Liver (tissue), 9 donors: ENCODE results near the gene COL9A3. TPM values are rescaled to one million over a fixed set of nuclear protein-coding genes. Genes with fewer than 3 reads are reported as not detected.

Experiments used
- DNase-seq: peaks from one replicate; pipeline ENCODE4 v3.0.0-alpha.2; 2017; ENCODE audit warnings: low spot score
- H3K27ac ChIP-seq, 2 donors: one replicate each; pipeline ENCODE4 v1.7.0; 2013; ENCODE audit warnings: inconsistent platforms in 2 of 2, low read length in 2 of 2, control low read depth in 1 of 2, low read depth in 1 of 2, mild to moderate bottlenecking in 1 of 2
- H3K27me3 ChIP-seq, 4 donors: one replicate each; pipeline versions ENCODE4 v1.6.1 to v1.7.0; 2013; ENCODE audit warnings: low read length in 3 of 4, inconsistent platforms in 1 of 4, mild to moderate bottlenecking in 1 of 4, moderate library complexity in 1 of 4; ENCODE audit not compliant: control insufficient read depth in 4 of 4, insufficient read depth in 4 of 4
- H3K36me3 ChIP-seq, 4 donors: one replicate each; pipeline versions ENCODE4 v1.6.1 to v1.7.0; 2013; ENCODE audit warnings: low read length in 3 of 4, mild to moderate bottlenecking in 3 of 4, low read depth in 1 of 4, moderate library complexity in 1 of 4; ENCODE audit not compliant: control insufficient read depth in 4 of 4, insufficient read depth in 3 of 4
- H3K4me1 ChIP-seq, 4 donors: one replicate each; pipeline versions ENCODE4 v1.6.1 to v1.7.0; 2013; ENCODE audit warnings: low read length in 3 of 4, mild to moderate bottlenecking in 3 of 4, moderate library complexity in 1 of 4; ENCODE audit not compliant: control insufficient read depth in 4 of 4, insufficient read depth in 4 of 4
- H3K4me3 ChIP-seq, 3 donors: one replicate each; pipeline versions ENCODE4 v1.6.1 to v1.7.0; 2013; ENCODE audit warnings: low read length in 3 of 3, control low read depth in 1 of 3, low read depth in 1 of 3, mild to moderate bottlenecking in 1 of 3
- H3K9ac ChIP-seq, 2 donors: one replicate each; pipeline ENCODE4 v1.7.0; 2013; ENCODE audit warnings: low read length in 2 of 2, mild to moderate bottlenecking in 2 of 2, moderate library complexity in 2 of 2, control low read depth in 1 of 2, low read depth in 1 of 2
- H3K9me3 ChIP-seq, 4 donors: one replicate each; pipeline versions ENCODE4 v1.6.1 to v1.7.0; 2013; ENCODE audit warnings: low read length in 3 of 4; ENCODE audit not compliant: control insufficient read depth in 4 of 4
- ATF3 ChIP-seq: IDR thresholded peaks from 2 replicates; pipeline ENCODE4 v1.6.1; 2016; ENCODE audit warnings: antibody characterized with exemption
- CTCF ChIP-seq: fragments of 150-350 bp; IDR thresholded peaks from 2 replicates; pipeline ENCODE4 v1.5.1; 2017; ENCODE audit warnings: improper control_type of control experiment, low read depth, low read length; ENCODE audit not compliant: missing input control
- EGR1 ChIP-seq, 2 donors: IDR thresholded peaks; 2 replicates each; pipeline ENCODE4 v1.6.1; 2016 to 2018; ENCODE audit warnings: antibody characterized with exemption in 2 of 2, low read depth in 2 of 2
- FOXA1 ChIP-seq: IDR thresholded peaks from 2 replicates; pipeline ENCODE4 v1.6.1; 2016; ENCODE audit warnings: antibody characterized with exemption
- FOXA2 ChIP-seq: IDR thresholded peaks from 2 replicates; pipeline ENCODE4 v1.6.1; 2016; ENCODE audit warnings: antibody characterized with exemption
- GABPA ChIP-seq, 2 donors: IDR thresholded peaks in 1 of 2; conservative IDR thresholded peaks in 1 of 2; 2 replicates each; pipeline ENCODE4 v1.6.1; 2016; ENCODE audit warnings: antibody characterized with exemption in 2 of 2, mild to moderate bottlenecking in 1 of 2, moderate library complexity in 1 of 2
- HNF4A ChIP-seq, 2 donors: conservative IDR thresholded peaks; 2 replicates each; pipeline ENCODE4 v1.6.1; 2016; ENCODE audit warnings: antibody characterized with exemption in 2 of 2, mild to moderate bottlenecking in 2 of 2
- HNF4G ChIP-seq: IDR thresholded peaks from 2 replicates; pipeline ENCODE4 v1.6.1; 2016; ENCODE audit warnings: antibody characterized with exemption
- JUND ChIP-seq, 2 donors: IDR thresholded peaks; 2 replicates each; pipeline ENCODE4 v1.6.1; 2016; ENCODE audit warnings: antibody characterized with exemption in 2 of 2
- MAX ChIP-seq: IDR thresholded peaks from 2 replicates; pipeline ENCODE4 v1.6.1; 2016; ENCODE audit warnings: antibody characterized with exemption
- NR2F2 ChIP-seq: IDR thresholded peaks from 2 replicates; pipeline ENCODE4 v1.6.1; 2016; ENCODE audit warnings: antibody characterized with exemption
- RAD21 ChIP-seq, 2 donors: IDR thresholded peaks; 2 replicates each; pipeline ENCODE4 v1.6.1; 2016; ENCODE audit warnings: antibody characterized with exemption in 2 of 2, mild to moderate bottlenecking in 2 of 2
- REST ChIP-seq: IDR thresholded peaks from 2 replicates; pipeline ENCODE4 v1.6.1; 2016; ENCODE audit warnings: antibody characterized with exemption, mild to moderate bottlenecking
- RXRA ChIP-seq, 2 donors: IDR thresholded peaks; 2 replicates each; pipeline ENCODE4 v1.6.1; 2017 to 2018; ENCODE audit warnings: antibody characterized with exemption in 2 of 2, mild to moderate bottlenecking in 1 of 2
- SP1 ChIP-seq: IDR thresholded peaks from 2 replicates; pipeline ENCODE4 v1.6.1; 2018; ENCODE audit warnings: antibody characterized with exemption, mild to moderate bottlenecking
- TAF1 ChIP-seq: conservative IDR thresholded peaks from 2 replicates; pipeline ENCODE4 v1.6.1; 2016; ENCODE audit warnings: antibody characterized with exemption, mild to moderate bottlenecking
- YY1 ChIP-seq: IDR thresholded peaks from 2 replicates; pipeline ENCODE4 v1.6.1; 2016; ENCODE audit warnings: antibody characterized with exemption, mild to moderate bottlenecking
- ZBTB33 ChIP-seq: IDR thresholded peaks from 2 replicates; pipeline ENCODE4 v1.6.1; 2016; ENCODE audit warnings: antibody characterized with exemption
- WGBS: extraction: QIAGEN DNeasy Blood & Tissue Kit; methylation state at CpG from one replicate; pipeline ENCODE4 v1.1.7; 2013; 5-methylcytosine and 5-hydroxymethylcytosine counted together
- polyA plus RNA-seq, 2 donors: library from polyadenylated mRNA; stranded (reverse) in 1 of 2; unstranded in 1 of 2; fragments of 200-250 nt in 1 of 2; fragments of >200 nt in 1 of 2; fragmentation: Nextera tagmentation in 1 of 2; extraction: Ambion mirVana in 1 of 2; gene quantifications; one replicate each; pipeline versions ENCODE4 v1.2.1 to v1.2.3, GENCODE V29; 2013 to 2015
- total RNA-seq, 2 donors: library from RNA; depleted of rRNA; stranded (reverse); fragments of >200 nt; gene quantifications; one replicate each; pipeline ENCODE4 v1.2.3, GENCODE V29; 2014
- donor health status: healthy.
- donor health status: healthy.
- donor health status: healthy.
- donor health status: healthy.
- donor health status: healthy.

The COL9A3 gene
- total and polyA plus RNA-seq, 4 donors: 0.92 to 2.0 (median 1.1) TPM

GRCh38 chr20:62804021-62804626, 12.7 kb upstream of the COL9A3 start (continued):
- TF ChIP-seq CTCF: no peak
- no peak for TF ChIP-seq ATF3
- TF ChIP-seq JUND (IDR thresholded peaks at IDR 0.05): no peak

- Histone ChIP-seq H3K9me3 (no peaks in the 10 kb centered on the region), H3K4me3 (peak within 1 kb of the TSS; percentile 83 to 94 (median 94)), H3K36me3 (peaks cover 11 to 29% (median 18%) of the 10 kb centered on the region in 4 donors), H3K9ac (peak within 1 kb of the TSS; percentile 78 to 84), H3K4me1 (peaks cover 17 to 46% (median 30%) of the 10 kb centered on the region in 4 donors), H3K27me3 (no peaks in the 10 kb centered on the region), H3K27ac (peak within 1 kb of the TSS; percentile 96)
- DNase-seq: peak; percentile 74
- TF ChIP-seq RXRA (IDR thresholded peaks at IDR 0.05) (no peak), SP1 (no peak), TAF1 (no peak), ATF3 (no peak), JUND (IDR thresholded peaks at IDR 0.05) (no peak), NR2F2 (no peak), CTCF (no peak), EGR1 (IDR thresholded peaks at IDR 0.05; ENCODE audit: low read depth in 2 of 2) (no peak), GABPA (IDR thresholded peaks at IDR 0.05 in 1 of 2, conservative IDR thresholded peaks at IDR 0.05 in 1 of 2) (no peak), MAX (no peak), ZBTB33 (no peak), HNF4A (conservative IDR thresholded peaks at IDR 0.05) (no peak), REST (no peak), RAD21 (IDR thresholded peaks at IDR 0.05) (no peak), FOXA1 (no peak), YY1 (no peak), HNF4G (no peak), FOXA2 (no peak)
- WGBS: under 1% methylated on average over 77 of the region's 77 CpGs
These were observed 12.2 kb upstream of the COL9A3 start, which contains the start of gene OGFR for GRCh38 chr20:62804627-62805154. OGFR (plus strand) TSS chr20:62804835; CDS start chr20:62804860, 25 bp downstream.
